WERI-Rb-1 (cell line): Measurements from ENCODE around the gene GLS.
"Not testable (repeated sequence)": the region's sequence is repeated elsewhere in the genome, so short reads cannot be mapped to it uniquely, and the experiment has no call there.

Experiments
- DNase-seq: peaks from one replicate; pipeline ENCODE4 v3.0.0-alpha.2; 2020
- H3K27ac ChIP-seq: fragments of 250-450 bp; sonication (Bioruptor Pico); 2 replicates; pipeline ENCODE4 v1.5.1; 2020; ENCODE audit warnings: mild to moderate bottlenecking, moderate library complexity
- H3K27me3 ChIP-seq: fragments of 250-450 bp; sonication (Bioruptor Pico); 2 replicates; pipeline ENCODE4 v1.5.1; 2021; ENCODE audit warnings: mild to moderate bottlenecking, low read depth, moderate library complexity; ENCODE audit not compliant: insufficient read depth, severe bottlenecking
- H3K36me3 ChIP-seq: fragments of 250-450 bp; sonication (Bioruptor Pico); 2 replicates; pipeline ENCODE4 v1.5.1; 2020; ENCODE audit warnings: mild to moderate bottlenecking, moderate library complexity
- H3K4me3 ChIP-seq: 2 replicates; pipeline ENCODE4 v1.5.1; 2011; ENCODE audit warnings: low read depth, mild to moderate bottlenecking, control low read depth, low read length
- H3K9me3 ChIP-seq: fragments of 250-450 bp; sonication (Bioruptor Pico); 2 replicates; pipeline ENCODE4 v1.5.1; 2021; ENCODE audit warnings: mild to moderate bottlenecking, moderate library complexity; ENCODE audit not compliant: severe bottlenecking
- TF ChIP-seq, protein P1 (sequence below): IDR thresholded peaks from 2 replicates; pipeline ENCODE4 v1.5.1; 2011; ENCODE audit warnings: low read depth, mild to moderate bottlenecking, control low read depth, inconsistent platforms, low read length

The GLS gene

DNA sequence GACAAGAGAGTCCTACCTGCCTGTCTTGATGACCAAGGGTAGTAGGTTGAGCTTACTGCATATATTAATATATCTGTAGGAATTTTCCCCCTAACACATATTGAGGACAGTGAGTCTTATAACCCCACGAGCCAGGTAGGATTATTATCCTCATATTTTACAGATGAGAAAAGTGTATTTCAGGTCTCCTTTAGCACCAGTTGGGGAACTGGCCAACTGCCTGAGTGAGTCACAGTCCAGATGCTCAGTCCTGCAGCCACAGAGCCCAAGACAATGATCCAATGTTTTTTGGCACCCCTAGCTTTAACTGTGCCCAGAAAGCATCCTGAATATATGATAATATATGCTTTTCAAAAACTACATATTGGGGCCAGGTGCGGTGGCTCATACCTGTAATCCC is 30.8 kb upstream of the GLS start:
- Histone ChIP-seq H3K4me3 (no peak overlapping the region), H3K27me3 (no peaks in the 10 kb centered on the region), H3K9me3 (no peaks in the 10 kb centered on the region), H3K36me3 (no peaks in the 10 kb centered on the region), H3K27ac (no peak overlapping the region)
- TF ChIP-seq, protein P1, sequence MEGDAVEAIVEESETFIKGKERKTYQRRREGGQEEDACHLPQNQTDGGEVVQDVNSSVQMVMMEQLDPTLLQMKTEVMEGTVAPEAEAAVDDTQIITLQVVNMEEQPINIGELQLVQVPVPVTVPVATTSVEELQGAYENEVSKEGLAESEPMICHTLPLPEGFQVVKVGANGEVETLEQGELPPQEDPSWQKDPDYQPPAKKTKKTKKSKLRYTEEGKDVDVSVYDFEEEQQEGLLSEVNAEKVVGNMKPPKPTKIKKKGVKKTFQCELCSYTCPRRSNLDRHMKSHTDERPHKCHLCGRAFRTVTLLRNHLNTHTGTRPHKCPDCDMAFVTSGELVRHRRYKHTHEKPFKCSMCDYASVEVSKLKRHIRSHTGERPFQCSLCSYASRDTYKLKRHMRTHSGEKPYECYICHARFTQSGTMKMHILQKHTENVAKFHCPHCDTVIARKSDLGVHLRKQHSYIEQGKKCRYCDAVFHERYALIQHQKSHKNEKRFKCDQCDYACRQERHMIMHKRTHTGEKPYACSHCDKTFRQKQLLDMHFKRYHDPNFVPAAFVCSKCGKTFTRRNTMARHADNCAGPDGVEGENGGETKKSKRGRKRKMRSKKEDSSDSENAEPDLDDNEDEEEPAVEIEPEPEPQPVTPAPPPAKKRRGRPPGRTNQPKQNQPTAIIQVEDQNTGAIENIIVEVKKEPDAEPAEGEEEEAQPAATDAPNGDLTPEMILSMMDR = no peak
- no peak for DNase-seq

DNA sequence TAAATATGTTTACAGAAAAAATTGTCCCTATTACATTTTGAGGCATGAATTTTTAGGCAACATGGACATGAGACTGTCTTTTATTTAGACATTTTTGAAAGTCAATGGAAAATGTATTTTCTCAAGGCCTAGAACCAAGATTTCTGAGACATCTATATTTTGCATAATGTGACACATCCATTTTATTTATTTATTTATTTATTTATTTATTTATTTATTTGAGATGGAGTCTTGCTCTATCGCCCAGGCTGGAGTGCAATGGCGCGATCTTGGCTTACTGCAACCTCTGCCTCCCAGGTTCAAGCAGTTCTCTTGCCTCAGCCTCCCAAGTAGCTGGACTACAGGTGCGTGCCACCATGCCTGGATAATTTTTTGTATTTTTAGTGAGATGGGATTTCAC is 27.6 kb upstream of the GLS start:
- not testable (repeated sequence) for DNase-seq

DNA sequence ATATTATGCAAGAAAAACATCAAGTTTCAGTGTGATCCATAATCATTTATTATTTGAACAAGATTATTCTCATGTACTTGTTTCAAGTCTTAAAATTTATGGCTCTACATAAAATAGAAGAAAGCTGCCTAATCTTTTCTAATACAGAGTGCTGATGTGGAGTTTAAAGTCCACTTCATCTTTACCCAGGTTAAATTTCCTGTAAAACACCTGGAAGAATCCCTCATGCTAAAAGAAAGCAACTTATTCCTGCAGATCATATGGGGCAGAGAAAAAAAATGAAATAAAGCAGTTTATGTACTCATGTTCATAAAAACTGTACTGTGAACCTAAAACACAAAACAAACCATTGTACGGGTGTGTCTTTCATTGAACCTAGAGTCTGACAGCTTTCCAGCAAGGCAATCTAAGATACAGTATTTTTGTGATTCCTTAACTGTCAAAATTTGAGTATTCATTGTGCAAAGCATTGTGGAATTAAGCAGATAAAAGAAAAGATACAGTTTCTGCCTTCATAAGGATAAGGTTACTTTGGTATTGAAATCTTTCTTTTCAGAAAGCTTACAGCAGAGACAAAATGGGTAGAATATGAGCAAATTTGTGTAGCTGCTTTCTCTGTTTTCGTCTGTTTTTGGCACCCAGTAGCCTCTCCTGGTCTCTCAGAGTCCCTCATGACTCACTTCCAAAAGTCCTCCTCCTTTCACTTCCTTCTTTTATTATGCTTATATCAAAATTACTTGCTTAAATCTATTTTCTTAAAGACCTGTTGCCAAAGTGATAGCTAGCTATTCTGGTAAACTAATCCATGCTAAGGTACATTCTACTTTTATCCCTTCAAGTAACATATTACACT is 26.9 kb upstream of the GLS start:
- Histone ChIP-seq H3K36me3 (no peaks in the 10 kb centered on the region), H3K9me3 (no peaks in the 10 kb centered on the region), H3K4me3 (no peak overlapping the region), H3K27me3 (no peaks in the 10 kb centered on the region), H3K27ac (no peak overlapping the region)
- TF ChIP-seq, protein P1 = no peak
- DNase-seq = no peak

More for the DNA sequence above, 27.6 kb upstream of the GLS start:
- H3K27ac ChIP-seq, H3K9me3 ChIP-seq, H3K4me3 ChIP-seq, H3K36me3 ChIP-seq, H3K27me3 ChIP-seq: not testable (repeated sequence)

DNA sequence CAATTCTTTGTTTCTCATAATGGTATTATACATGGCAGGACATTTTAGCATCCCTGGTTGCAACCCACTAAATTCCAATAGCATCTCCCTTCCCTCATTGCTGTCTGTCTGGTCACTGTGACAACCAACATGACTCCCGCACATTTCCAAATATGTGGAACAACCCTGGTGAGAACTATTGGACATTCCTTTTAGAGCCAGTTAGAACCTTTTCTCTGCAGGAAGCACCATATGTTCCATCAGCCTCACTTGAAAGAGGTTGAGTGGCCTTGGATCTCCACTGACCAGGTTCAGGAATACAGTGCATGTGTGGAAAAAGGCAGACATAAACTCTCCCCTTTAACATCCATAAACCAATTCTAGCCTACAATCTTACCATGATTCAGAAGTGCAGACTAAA is 25.9 kb upstream of the GLS start:
- H3K36me3 ChIP-seq = no peaks in the 10 kb centered on the region
- TF ChIP-seq, protein P1 = no peak
- DNase-seq = no peak
- H3K27me3 ChIP-seq = no peaks in the 10 kb centered on the region
- no peak overlapping the region for H3K4me3 ChIP-seq
- no peaks in the 10 kb centered on the region for H3K9me3 ChIP-seq
- no peak overlapping the region for H3K27ac ChIP-seq

DNA sequence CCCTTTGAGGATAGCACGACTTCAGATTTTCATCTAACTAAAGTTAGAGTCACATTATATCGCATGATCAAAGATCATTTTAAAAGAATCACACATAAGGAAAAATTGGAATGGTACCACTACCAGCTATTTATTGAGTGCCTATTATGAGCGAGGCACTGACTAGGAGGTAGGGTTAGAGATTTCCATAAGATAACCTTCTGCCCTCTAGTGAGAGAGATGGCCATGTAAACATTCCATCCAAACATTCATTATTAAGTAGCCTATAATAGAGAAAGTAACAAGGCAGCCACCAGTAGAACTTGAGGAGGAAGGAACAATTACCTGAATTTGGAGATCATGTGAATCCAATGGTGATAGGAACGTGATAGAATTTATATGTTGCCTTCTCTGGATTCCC is 25.4 kb upstream of the GLS start:
- Histone ChIP-seq H3K4me3 (no peak overlapping the region), H3K9me3 (no peaks in the 10 kb centered on the region), H3K36me3 (no peaks in the 10 kb centered on the region), H3K27ac (no peak overlapping the region), H3K27me3 (no peaks in the 10 kb centered on the region)
- TF ChIP-seq, protein P1 = no peak
- DNase-seq = no peak

DNA sequence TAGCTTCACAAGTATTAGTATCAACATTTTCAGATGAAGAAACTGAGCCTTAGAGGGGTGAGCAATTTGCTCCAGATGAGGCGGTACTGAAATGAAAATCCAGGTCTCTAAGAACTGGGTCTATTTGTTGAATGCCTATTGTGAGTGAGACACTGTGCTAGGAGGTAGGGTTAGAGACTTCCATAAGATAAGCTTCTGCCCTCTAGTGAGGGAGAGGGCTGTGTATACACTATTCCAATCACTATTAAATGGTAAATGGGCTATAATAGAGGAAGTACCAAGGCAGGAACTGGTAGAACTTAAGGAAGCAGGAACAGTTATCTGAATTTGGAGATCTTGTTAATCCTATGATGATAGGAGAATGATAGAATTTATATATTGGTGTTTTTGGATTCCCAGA is 23.6 kb upstream of the GLS start:
- DNase-seq = no peak

More for the DNA sequence above, 23.6 kb upstream of the GLS start:
- Histone ChIP-seq H3K27me3 (no peaks in the 10 kb centered on the region), H3K36me3 (no peaks in the 10 kb centered on the region), H3K27ac (no peak overlapping the region), H3K4me3 (no peak overlapping the region), H3K9me3 (no peaks in the 10 kb centered on the region)
- TF ChIP-seq, protein P1 = no peak
